NCI-H524 (cell line): ENCODE data around the gene IL4R.
"Not testable (repeated sequence)": the region's sequence is repeated elsewhere in the genome, so short reads cannot be mapped to it uniquely, and the experiment has no call there.

Experiments used
- DNase-seq, 2 experiments: peaks; one replicate each; lab custom pipeline; 2025; lab: John Stamatoyannopoulos, UW

The IL4R gene

GRCh38 chr16:27313422-27314160, at the start of gene IL4R:
TSS of gene IL4R (plus strand) at chr16:27313974. CDS start at chr16:27340204, 26,230 bp downstream.
- DNase-seq: no peak

GRCh38 chr16:27264151-27264550, 49.6 kb upstream of the IL4R start:
- DNase-seq: no peak

GRCh38 chr16:27265982-27266381, 47.8 kb upstream of the IL4R start:
- DNase-seq: no peak

GRCh38 chr16:27267037-27267677, 46.6 kb upstream of the IL4R start:
- DNase-seq: no peak

- peak; percentile 93 to 98 for DNase-seq
Measured at GRCh38 chr16:27268376-27269299, 45.1 kb upstream of the IL4R start, which contains the start of gene NSMCE1. TSS of gene NSMCE1 (minus strand) at chr16:27268772. CDS start at chr16:27257570, 11,202 bp downstream.

- DNase-seq: no peak
Measured at GRCh38 chr16:27269300-27270150, 44.2 kb upstream of the IL4R start.

- DNase-seq: no peak
Measured at GRCh38 chr16:27270349-27270748, 43.4 kb upstream of the IL4R start.

- no peak for DNase-seq
Measured at GRCh38 chr16:27272076-27272475, 41.7 kb upstream of the IL4R start.

- not testable (repeated sequence) for DNase-seq
Measured at GRCh38 chr16:27272697-27273096, 41.1 kb upstream of the IL4R start.

GRCh38 chr16:27273330-27273669, 40.5 kb upstream of the IL4R start:
- no peak for DNase-seq

GRCh38 chr16:27273670-27274423, 39.9 kb upstream of the IL4R start:
- DNase-seq: no peak

- DNase-seq: not testable (repeated sequence)
Measured at GRCh38 chr16:27274424-27274874, 39.3 kb upstream of the IL4R start.

GRCh38 chr16:27275394-27275793, 38.4 kb upstream of the IL4R start:
- DNase-seq: no peak

- no peak for DNase-seq
Measured at GRCh38 chr16:27281243-27281642, 32.5 kb upstream of the IL4R start.

- no peak for DNase-seq
Measured at GRCh38 chr16:27284865-27285675, 28.7 kb upstream of the IL4R start.

- DNase-seq: no peak
Measured at GRCh38 chr16:27285676-27286196, 28.0 kb upstream of the IL4R start.

- DNase-seq: no peak
Measured at GRCh38 chr16:27286451-27286850, 27.3 kb upstream of the IL4R start.

GRCh38 chr16:27287051-27287811, 26.5 kb upstream of the IL4R start:
- no peak for DNase-seq

- DNase-seq: no peak
Measured at GRCh38 chr16:27287887-27288286, 25.9 kb upstream of the IL4R start.
